ENCODE data around the gene DNAJB5. TPM values are rescaled to one million over a fixed set of nuclear protein-coding genes. Genes with fewer than 3 reads are reported as not detected.

The DNAJB5 gene
- total and polyA plus RNA-seq, 7 experiments from 2014 or later: 1.1 to 3.7 (median 2.0) TPM

DNA sequence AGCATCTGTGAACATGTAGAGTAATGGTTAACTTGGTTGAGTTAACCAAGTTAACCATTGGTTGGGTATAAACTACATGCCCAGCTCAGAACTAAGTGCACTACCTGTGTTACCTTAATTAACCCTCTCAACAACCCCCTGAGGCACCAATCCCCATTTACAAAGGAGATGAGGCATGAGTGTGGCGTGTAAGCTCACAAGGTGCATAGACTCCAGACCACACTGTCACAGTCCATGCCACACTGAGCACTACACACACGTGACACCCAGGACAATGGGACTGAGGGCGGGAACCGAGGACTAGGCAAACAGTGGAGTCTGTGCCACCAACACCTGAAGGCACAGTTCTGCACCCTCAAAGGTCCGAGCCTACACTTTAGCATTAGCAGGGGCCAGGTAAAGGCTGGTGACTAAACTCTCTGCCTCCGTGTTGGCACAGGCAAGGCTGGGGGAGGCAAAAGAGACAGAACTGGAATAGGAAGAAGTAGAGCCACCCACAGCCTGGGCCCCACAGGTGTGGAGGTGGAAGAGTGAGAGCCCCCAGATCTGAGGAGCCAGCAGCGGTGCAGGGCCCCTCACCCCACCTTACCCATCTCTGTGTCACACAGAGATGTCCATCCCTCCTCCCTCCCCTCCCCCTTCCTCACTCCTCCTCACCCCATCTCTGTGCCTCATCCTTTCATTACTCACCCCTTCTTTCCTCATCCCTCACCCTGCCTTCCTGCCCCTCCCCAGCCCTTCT, 2.2 kb upstream of the DNAJB5 start:
- H3K27me3 ChIP-seq (ENCODE audit: control insufficient read depth in 2 of 2, insufficient read depth in 2 of 2, low read length in 2 of 2): no peaks in the 10 kb centered on the region
- H3K4me1 ChIP-seq (ENCODE audit: control insufficient read depth in 2 of 2, insufficient read depth in 2 of 2, low read length in 2 of 2): peaks cover 23 to 56% of the 10 kb centered on the region in 2 donors
- no peak overlapping the region for H3K4me3 ChIP-seq (ENCODE audit: low read length)
- Mint-ChIP-seq H3K4me3 (peak overlapping the region; percentile 3 to 96 (median 38)), H3K4me1 (peaks cover 54 to 79% (median 65%) of the 10 kb centered on the region in 7 donors), H3K27me3 (no peaks in the 10 kb centered on the region), H3K36me3 (peaks cover 0 to 1% (median 0%) of the 10 kb centered on the region in 5 donors), H3K9me3 (peaks cover 0 to 3% (median 0%) of the 10 kb centered on the region in 11 donors), H3K27ac (peak overlapping the region in 8 of 9 donors; percentile 3 to 90 (median 64))
- peak in 1 of 9 donors; percentile 38 for DNase-seq
- H3K36me3 ChIP-seq (ENCODE audit: control insufficient read depth in 2 of 3, insufficient read depth in 3 of 3, low read length in 3 of 3): no peaks in the 10 kb centered on the region
- ChIA-PET CTCF (interaction anchor here (1.1 kb wide), 1 partner anchor 64 kb away, joined by 3 read pairs; no protein-coding TSS in a partner anchor), POLR2A (no interaction called here)
- intact Hi-C loops (cut with micrococcal nuclease): loop anchor here (5.0 to 10.0 kb wide), 8 partner anchors 283 to 940 kb away; partner anchors contain the start of genes ENHO (in 1 of the 2), KIF24 (in 1 of the 2), NUDT2 (in 1 of the 2) and RPP25L (in 1 of the 2)
- H3K9me3 ChIP-seq (ENCODE audit: control insufficient read depth in 2 of 3, low read length in 3 of 3): no peaks in the 10 kb centered on the region
- ATAC-seq: no peak
- peak overlapping the region; percentile 71 for H3K27ac ChIP-seq (ENCODE audit: low read depth, low read length)

DNA sequence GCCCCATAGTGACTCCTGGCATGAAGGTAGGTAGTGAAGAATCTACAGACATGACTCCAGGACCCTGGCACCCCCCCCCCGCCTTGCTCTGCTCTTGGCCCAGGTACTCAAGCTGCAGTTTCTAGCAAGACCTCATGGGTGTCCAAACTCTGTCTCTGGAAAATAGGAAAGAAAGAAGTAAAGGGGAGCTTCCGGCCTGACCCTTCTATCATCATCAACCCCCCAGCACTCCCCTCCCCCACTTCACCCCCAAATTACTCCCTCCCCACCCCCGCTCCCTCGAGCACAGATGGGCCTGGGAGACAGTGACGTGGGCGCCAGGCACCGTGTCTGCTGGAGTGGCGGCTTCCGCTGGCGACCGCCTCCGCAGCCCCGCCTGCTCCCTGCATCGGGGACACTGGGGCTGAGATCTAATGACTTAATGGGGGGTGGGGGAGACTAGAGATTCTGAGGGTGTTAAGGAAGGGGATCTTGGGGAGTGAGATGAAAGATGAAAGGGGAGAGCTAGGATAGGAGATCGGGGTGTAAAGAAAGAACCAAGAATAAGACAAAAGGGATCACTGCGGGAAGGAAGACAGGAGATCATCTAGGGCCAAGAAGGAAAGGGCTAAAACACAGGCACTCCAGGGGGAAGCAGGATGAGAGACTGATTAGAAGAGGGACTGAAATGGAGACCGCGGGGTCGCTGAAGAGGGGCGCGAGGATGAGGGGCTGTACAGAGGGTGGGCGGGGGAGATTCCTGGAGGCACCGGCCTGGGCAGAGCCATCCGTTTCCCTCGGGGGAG, 1.1 kb upstream of the DNAJB5 start:
- H3K4me1 Mint-ChIP-seq: peaks cover 43 to 68% (median 54%) of the 10 kb centered on the region in 7 donors
- peak overlapping the region; percentile 64 to 94 (median 89) for H3K27ac Mint-ChIP-seq
- intact Hi-C loops (cut with micrococcal nuclease): loop anchor here (1.0 to 10.0 kb wide), 24 partner anchors 48 to 941 kb away; partner anchors contain the start of genes KIF24 (in 2 of the 2), NUDT2 (in 2 of the 2), PIGO (in 2 of the 2) and SIGMAR1 (in 2 of the 2)
- no peaks in the 10 kb centered on the region for H3K9me3 ChIP-seq (ENCODE audit: control insufficient read depth in 2 of 3, low read length in 3 of 3)
- H3K4me1 ChIP-seq (ENCODE audit: control insufficient read depth in 2 of 2, insufficient read depth in 2 of 2, low read length in 2 of 2): peaks cover 22 to 45% of the 10 kb centered on the region in 2 donors
- ATAC-seq (no peak), DNase-seq (peak in 6 of 9 donors; percentile 15 to 69 (median 35))
- no peaks in the 10 kb centered on the region for H3K27me3 ChIP-seq (ENCODE audit: control insufficient read depth in 2 of 2, insufficient read depth in 2 of 2, low read length in 2 of 2)
- CTCF ChIA-PET: interaction anchor here (0.6 to 1.5 kb wide), 3 partner anchors 9 to 89 kb away, joined by 3 to 7 read pairs (median 6); no protein-coding TSS in a partner anchor
- no peaks in the 10 kb centered on the region for H3K36me3 Mint-ChIP-seq
- H3K27me3 Mint-ChIP-seq: no peaks in the 10 kb centered on the region
- no peaks in the 10 kb centered on the region for H3K9me3 Mint-ChIP-seq
- peak overlapping the region; percentile 85 to 100 (median 96) for H3K4me3 Mint-ChIP-seq
- H3K36me3 ChIP-seq (ENCODE audit: control insufficient read depth in 2 of 3, insufficient read depth in 3 of 3, low read length in 3 of 3): no peaks in the 10 kb centered on the region
- peak overlapping the region; percentile 71 for H3K27ac ChIP-seq (ENCODE audit: low read depth, low read length)
- POLR2A ChIA-PET: no interaction called here
- peak overlapping the region; percentile 77 for H3K4me3 ChIP-seq (ENCODE audit: low read length)

DNA sequence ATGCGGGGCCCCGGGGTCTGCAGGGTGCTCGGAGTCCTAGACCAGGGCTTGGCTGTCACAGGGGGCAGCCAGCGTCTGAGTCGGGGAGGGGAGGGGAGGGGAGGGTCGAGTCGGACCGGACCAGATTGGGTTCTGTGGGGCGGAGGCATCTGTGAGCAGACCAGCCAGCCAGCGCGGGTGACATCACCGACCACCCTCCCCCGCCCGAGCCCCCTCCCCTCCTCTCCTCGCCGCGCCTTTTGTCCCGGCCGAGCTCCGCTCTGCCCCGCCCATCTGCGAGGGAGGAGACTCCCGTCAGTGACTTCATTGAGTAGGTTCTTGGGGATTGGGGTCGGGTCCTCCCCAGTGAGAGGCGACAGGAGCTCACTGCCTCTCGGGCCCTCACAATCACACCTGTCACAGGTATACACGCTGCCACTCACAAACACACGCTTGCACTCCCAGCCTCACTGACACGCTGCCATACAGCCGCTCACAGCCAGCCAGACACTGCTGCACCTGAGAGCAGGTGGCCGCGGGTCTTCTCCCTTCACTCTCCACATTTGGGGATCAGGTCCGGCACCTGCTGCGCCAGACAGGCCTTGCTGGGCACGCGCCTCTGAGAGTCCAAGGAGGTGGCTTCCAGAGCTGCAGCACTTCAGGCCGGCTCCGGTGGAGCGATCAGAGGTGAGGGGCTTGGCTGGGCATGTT, 546 bp downstream of the DNAJB5 start:
- ChIA-PET CTCF (interaction anchor here (1.5 kb wide), 1 partner anchor 90 kb away, joined by 6 read pairs; no protein-coding TSS in a partner anchor), POLR2A (interaction anchor here (0.8 to 1.0 kb wide), 3 partner anchors 12 to 90 kb away, joined by 3 read pairs; no protein-coding TSS in a partner anchor)
- no peaks in the 10 kb centered on the region for H3K36me3 ChIP-seq (ENCODE audit: control insufficient read depth in 2 of 3, insufficient read depth in 3 of 3, low read length in 3 of 3)
- no peaks in the 10 kb centered on the region for H3K27me3 Mint-ChIP-seq
- peaks cover 29 to 55% (median 45%) of the 10 kb centered on the region in 7 donors for H3K4me1 Mint-ChIP-seq
- peak overlapping the region; percentile 82 to 100 (median 90) for H3K4me3 Mint-ChIP-seq
- ATAC-seq (no peak), DNase-seq (peak in 6 of 9 donors; percentile 16 to 57 (median 23))
- H3K9me3 ChIP-seq (ENCODE audit: control insufficient read depth in 2 of 3, low read length in 3 of 3): no peaks in the 10 kb centered on the region
- intact Hi-C loops (cut with micrococcal nuclease): loop anchor here (1.0 to 10.0 kb wide), 24 partner anchors 46 to 943 kb away; partner anchors contain the start of genes KIF24 (in 2 of the 2), NUDT2 (in 2 of the 2), PIGO (in 2 of the 2) and SIGMAR1 (in 2 of the 2)
- peaks cover 19 to 32% of the 10 kb centered on the region in 2 donors for H3K4me1 ChIP-seq (ENCODE audit: control insufficient read depth in 2 of 2, insufficient read depth in 2 of 2, low read length in 2 of 2)
- no peaks in the 10 kb centered on the region for H3K36me3 Mint-ChIP-seq
- peak overlapping the region in 6 of 9 donors; percentile 12 to 82 (median 56) for H3K27ac Mint-ChIP-seq
- no peaks in the 10 kb centered on the region for H3K27me3 ChIP-seq (ENCODE audit: control insufficient read depth in 2 of 2, insufficient read depth in 2 of 2, low read length in 2 of 2)
- peak overlapping the region; percentile 77 for H3K27ac ChIP-seq (ENCODE audit: low read depth, low read length)
- no peaks in the 10 kb centered on the region for H3K9me3 Mint-ChIP-seq
- H3K4me3 ChIP-seq (ENCODE audit: low read length): peak overlapping the region; percentile 77

DNA sequence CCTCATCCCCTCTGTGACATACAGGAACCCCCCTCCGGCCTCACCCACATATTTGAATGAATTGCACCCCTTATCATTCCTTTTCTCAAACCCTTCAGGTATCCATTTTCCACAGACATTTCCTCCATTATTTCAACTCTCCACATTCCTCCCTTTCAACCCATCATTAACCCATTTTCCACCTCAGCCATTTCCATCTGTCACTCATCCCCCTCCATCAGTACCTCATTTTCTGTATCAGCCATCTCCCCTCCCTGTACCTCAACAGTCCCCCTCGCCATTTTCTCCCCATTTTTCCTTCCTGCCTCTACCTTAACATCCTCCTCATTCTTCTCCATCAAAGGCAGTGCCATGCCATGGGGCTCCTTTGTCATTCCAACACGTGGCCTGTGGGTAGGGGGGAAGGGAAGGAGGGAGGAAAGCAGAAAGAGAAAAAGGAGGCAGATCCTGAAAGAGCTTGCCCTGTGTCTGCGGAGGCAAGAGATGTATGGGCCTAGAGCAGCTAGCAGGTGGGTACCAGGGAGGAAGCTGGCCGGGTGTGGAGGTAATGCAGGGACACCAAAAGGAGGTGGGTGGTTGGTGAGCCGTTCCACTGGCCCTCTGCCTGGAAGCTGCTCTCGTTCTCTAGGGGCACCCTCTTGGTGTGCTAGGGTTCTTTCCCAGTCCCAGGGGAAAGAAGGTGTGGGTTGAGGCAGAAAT, 1.5 kb downstream of the DNAJB5 start:
- peaks cover 21 to 46% (median 35%) of the 10 kb centered on the region in 7 donors for H3K4me1 Mint-ChIP-seq
- H3K36me3 ChIP-seq (ENCODE audit: control insufficient read depth in 2 of 3, insufficient read depth in 3 of 3, low read length in 3 of 3): no peaks in the 10 kb centered on the region
- peak overlapping the region; percentile 71 to 100 (median 90) for H3K4me3 Mint-ChIP-seq
- peaks cover 19 to 24% of the 10 kb centered on the region in 2 donors for H3K4me1 ChIP-seq (ENCODE audit: control insufficient read depth in 2 of 2, insufficient read depth in 2 of 2, low read length in 2 of 2)
- intact Hi-C loops (cut with micrococcal nuclease): no loop called here
- no peak overlapping the region for H3K4me3 ChIP-seq (ENCODE audit: low read length)
- ChIA-PET CTCF (interaction anchor here (0.6 kb wide), 1 partner anchor 61 kb away, joined by 5 read pairs; no protein-coding TSS in a partner anchor), POLR2A (interaction anchor here (0.9 kb wide), 1 partner anchor 91 kb away, joined by 3 read pairs; no protein-coding TSS in a partner anchor)
- H3K27me3 Mint-ChIP-seq: no peaks in the 10 kb centered on the region
- no peak overlapping the region for H3K27ac ChIP-seq (ENCODE audit: low read depth, low read length)
- H3K27ac Mint-ChIP-seq: peak overlapping the region in 7 of 9 donors; percentile 43 to 82 (median 65)
- no peaks in the 10 kb centered on the region for H3K9me3 Mint-ChIP-seq
- ATAC-seq (no peak), DNase-seq (no peak)
- H3K36me3 Mint-ChIP-seq: no peaks in the 10 kb centered on the region
- H3K9me3 ChIP-seq (ENCODE audit: control insufficient read depth in 2 of 3, low read length in 3 of 3): no peaks in the 10 kb centered on the region
- H3K27me3 ChIP-seq (ENCODE audit: control insufficient read depth in 2 of 2, insufficient read depth in 2 of 2, low read length in 2 of 2): no peaks in the 10 kb centered on the region

DNA sequence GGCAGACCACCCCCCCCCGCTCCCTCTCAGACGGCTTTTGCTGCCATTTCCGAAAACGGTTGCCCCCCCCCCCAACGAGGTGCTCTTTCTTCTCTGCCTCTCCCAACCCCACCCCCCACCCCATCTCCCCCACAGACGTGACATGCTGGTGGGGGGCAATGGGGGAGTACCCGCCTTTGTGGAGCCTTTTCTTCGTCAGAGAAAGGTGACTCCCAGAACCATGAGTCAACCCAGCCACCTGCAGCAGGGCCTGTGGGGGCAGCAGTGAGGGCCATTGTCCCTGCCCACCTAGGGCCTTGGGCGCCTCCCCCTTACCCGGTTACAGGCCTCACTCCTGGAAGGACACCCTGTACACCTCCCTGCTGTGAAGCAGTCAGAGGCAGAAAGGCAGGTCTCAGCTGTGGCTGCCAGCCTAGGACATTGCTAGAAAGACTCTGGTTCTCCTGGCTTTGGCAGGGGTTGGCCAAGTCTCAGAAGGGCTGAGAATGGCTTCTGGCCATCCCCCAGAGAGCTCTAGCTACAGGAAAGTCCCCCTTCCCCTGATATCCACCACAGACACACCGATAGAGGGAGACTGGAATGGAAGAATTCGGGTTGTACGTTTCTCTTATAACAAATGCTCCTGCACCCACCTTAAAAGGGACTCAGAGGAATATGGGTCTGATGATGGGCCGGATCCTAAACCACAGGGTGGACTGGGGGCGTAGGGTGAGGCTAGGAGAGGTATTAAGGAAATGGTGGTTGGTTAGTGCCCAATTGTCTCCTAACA, 2.2 kb downstream of the DNAJB5 start:
- CTCF ChIA-PET: interaction anchor here (0.6 kb wide), 1 partner anchor 60 kb away, joined by 5 read pairs; no protein-coding TSS in a partner anchor
- H3K27ac ChIP-seq (ENCODE audit: low read depth, low read length): no peak overlapping the region

More for the DNA sequence above, 2.2 kb downstream of the DNAJB5 start:
- POLR2A ChIA-PET: interaction anchor here (1.3 kb wide), 1 partner anchor 8 kb away, joined by 3 read pairs; no protein-coding TSS in a partner anchor
- Histone ChIP-seq H3K4me3 (ENCODE audit: low read length) (no peak overlapping the region), H3K36me3 (ENCODE audit: control insufficient read depth in 2 of 3, insufficient read depth in 3 of 3, low read length in 3 of 3) (peaks cover 0 to under 1% (median 0%) of the 10 kb centered on the region in 3 experiments), H3K4me1 (ENCODE audit: control insufficient read depth in 2 of 2, insufficient read depth in 2 of 2, low read length in 2 of 2) (peaks cover 12 to 17% of the 10 kb centered on the region in 2 donors), H3K27me3 (ENCODE audit: control insufficient read depth in 2 of 2, insufficient read depth in 2 of 2, low read length in 2 of 2) (no peaks in the 10 kb centered on the region), H3K9me3 (ENCODE audit: control insufficient read depth in 2 of 3, low read length in 3 of 3) (no peaks in the 10 kb centered on the region)
- DNase-seq: no peak
- H3K36me3 Mint-ChIP-seq: peaks cover 0 to 6% (median under 1%) of the 10 kb centered on the region in 5 donors
- no peaks in the 10 kb centered on the region for H3K27me3 Mint-ChIP-seq
- H3K4me1 Mint-ChIP-seq: peaks cover 18 to 38% (median 30%) of the 10 kb centered on the region in 7 donors
- no peak overlapping the region for H3K4me3 Mint-ChIP-seq
- intact Hi-C loops (cut with micrococcal nuclease): no loop called here
- peak overlapping the region in 2 of 9 donors; percentile 26 to 58 for H3K27ac Mint-ChIP-seq
- ATAC-seq: no peak
- H3K9me3 Mint-ChIP-seq: no peaks in the 10 kb centered on the region

Data from naive thymus-derived CD4-positive, alpha-beta T cell (primary cell).